Brain pericyte (primary cell): ENCODE data around the gene SPIRE2.
"Not testable (repeated sequence)": the region's sequence is repeated elsewhere in the genome, so short reads cannot be mapped to it uniquely, and the experiment has no call there.

Experiments used
- DNase-seq: peaks from one replicate; pipeline ENCODE4 v3.0.0-alpha.2; 2012; ENCODE audit warnings: low read depth, low spot score

The SPIRE2 gene

DNA sequence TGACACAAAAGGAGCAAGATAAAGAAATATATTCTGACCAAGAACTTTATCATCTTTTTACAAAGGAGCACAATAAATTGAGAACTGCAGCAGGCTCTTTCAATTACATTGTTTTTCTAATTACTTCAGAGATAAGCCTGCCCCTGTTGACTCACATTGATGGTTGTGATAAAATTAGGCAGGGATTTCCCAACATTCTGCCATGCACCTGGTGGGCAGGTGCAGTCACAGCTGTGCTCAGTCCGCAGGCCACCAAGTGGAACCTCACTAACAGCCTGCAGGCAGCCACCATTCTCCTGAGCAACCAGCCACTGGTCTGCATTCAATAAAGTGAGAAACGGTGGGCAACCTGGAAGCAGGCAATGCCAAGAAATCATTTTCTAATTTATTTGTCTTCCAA is 17.0 kb upstream of the SPIRE2 start:
- no peak for DNase-seq

DNA sequence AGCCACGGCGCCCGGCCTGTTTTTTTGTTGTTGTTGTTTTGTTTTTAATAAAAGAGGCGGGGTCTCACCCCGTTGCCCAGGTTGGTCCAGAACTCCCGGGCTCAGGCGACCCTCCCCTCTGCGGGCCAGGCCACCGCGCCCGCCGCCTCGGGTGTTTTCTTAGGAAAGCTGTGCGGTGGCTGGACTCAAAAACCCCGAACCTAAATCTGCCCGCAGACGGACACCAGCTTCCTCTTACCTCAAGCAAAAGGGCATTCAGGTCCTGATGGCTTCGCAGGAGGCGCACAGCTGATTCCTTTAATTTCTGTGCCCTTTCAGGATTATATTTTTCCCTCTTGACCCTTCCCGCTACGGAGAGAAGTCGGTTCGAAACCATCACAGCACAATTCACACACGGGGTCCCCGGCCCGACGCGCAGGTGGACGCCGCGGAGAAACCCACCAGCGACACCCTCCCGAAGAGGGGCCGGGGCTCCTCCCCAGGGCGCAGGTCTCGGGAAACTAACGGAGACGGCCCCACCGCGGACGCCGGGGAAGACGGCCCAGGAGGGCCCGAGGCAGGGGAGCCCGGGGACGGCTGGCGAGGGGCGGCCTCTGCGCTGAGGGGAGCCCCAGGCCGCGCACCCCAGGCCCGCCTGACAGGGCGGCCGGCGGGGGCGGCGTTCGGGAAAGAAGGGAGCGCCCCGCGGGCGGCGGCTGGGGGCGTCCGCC is 12.5 kb upstream of the SPIRE2 start:
- DNase-seq = no peak

DNA sequence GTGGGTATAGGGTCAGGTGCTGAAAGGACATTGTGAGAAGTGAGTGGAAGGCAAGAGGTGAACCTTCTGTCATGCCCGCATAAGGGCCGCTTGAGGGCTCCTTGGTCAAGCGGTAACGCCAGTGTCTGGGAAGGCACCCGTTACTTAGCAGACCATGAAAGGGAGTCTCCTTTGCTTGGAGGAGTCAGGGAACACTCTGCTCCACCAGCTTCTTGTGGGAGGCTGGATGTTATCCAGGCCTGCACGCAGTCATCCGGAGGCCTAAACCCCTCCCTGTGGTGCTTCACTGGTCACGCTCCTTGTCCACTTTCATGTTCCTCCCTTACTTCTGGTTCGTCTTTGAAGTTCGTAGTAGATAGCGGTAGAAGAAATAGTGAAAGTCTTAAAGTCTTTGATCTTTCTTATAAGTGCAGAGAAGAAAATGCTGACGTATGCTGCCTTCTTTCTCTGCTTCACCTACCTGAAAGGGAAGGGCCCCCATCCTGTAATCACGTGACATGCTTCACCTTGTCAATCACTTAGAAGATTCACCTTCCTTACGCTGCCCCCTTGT is 9.3 kb upstream of the SPIRE2 start:
- not testable (repeated sequence) for DNase-seq

DNA sequence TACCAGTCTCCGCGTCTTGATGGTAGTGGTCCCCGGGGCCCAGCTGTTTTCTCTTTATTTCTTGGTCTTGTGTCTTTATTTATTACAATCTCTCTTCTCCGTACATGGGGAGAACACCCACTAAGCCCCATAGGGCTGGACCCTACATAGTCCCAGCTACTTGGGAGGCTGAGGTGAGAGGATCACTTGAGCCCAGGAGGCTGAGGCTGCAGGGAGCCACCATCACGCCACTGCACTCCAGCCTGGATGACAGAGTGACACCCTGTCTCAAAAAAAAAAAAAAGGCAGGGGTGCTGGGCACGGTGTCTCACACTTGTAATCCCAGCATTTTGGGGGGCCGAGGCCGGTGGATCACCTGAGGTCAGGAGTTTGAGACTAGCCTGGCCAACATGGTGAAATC is 8.8 kb upstream of the SPIRE2 start:
- not testable (repeated sequence) for DNase-seq

DNA sequence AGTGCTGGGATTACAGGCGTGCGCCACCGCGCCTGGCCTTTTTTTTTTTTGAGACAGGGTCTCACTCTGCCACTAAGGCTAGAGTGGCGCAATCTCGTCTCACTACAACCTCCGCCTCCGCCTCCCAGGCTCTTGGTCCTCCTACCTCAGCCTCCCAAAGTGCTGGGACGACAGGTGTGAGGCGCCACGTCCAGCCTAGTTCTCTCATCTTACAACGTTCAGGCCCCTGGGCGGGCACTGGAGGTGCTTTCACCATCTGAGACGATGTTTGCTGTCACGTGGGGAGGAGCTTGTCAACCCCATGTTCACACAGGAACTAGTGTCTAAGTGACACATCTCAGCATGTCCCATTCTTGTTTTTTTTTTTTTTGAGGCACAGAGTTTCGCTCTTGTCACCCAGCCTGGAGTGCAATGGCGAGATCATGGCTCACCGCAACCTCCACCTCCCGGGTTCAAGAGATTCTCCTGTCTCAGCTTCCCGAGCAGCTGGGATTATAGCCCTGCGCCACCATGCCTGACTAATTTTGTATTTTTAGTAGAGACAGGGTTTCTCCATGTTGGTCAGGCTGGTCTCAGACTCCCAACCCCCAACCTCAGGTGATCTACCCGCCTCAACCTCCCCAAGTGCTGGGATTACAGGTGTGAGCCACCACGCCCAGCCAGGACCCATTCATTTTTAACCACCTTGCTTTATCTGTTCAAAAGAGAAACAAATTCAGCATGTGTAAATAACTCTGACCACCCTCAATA is 6.7 kb upstream of the SPIRE2 start:
- DNase-seq = no peak

DNA sequence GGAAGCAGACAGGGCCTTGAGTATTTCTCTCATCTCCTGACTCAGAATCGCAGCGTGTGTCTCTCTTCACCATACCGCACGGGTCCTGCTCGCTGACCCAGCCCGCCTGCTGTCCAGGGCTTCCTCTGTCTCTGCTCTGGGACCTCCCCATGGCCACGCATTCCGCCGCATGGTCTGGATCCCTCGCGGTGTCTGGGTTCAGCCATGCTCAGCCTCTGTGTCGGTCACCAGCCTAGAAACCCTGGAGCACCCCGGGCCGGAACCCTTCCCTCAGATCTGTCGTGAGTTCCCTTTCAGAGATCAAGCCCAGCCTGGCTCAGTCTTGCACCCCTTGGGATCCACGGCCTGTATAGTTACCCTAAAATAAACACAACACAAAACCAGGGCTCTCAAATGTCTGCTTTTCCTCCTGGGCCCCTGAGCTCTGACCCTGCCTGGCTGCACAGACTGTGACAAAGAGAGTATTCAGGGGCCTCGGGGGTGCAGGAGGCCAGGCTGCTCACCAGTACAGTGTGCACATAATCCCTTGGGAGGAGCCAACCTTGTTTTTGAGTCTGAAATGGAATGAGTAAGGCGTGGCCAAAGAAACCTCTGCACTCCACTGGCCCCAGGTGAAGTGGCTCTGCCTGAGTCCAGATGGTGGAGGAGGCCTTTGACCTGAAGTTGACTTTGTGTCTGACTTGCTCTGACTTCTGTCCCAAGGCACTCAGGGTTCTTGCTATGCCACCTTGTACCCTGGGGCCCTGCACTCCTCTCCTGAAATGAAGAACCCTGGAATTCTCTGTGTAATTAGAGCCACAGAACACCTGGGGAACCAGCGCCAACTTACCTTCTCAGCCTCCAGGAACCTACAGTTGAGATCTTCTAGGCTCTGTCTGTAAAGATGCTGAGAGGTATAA is 5.8 kb upstream of the SPIRE2 start:
- DNase-seq = no peak

DNA sequence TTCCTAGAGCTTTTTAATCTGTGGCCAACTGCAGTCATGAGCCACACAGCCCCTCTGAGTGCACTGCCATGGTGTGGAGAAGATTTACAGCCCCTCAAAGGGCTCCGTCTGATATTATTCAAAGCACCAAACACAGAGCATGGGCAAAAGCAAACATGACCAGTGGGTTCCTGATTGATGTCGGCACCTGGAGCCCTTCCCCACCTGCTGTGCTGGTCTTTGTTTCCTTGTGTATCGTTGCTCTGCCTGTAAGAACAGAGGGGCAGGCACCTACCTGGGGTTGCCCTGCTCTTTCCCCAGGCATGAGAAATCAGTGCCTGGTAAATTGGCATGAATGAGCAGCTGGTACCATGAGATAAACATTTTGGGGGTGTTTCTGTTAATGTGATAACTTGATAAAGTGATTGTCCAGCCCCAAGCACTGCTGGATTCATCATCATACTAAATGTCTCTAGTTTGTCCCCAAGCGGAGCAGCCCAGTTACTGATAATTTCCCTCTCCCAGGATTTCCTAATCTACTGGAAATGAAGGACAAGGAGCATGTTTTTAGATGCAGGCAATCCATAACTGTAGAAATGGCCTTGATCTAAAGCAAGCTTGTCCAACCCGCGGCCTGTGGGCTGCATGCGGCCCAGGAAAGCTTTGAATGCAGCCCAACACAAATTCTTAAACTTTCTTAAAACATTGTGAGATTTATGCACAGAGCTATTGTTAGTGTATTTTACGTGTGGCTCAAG is 5.0 kb upstream of the SPIRE2 start:
- DNase-seq = no peak

DNA sequence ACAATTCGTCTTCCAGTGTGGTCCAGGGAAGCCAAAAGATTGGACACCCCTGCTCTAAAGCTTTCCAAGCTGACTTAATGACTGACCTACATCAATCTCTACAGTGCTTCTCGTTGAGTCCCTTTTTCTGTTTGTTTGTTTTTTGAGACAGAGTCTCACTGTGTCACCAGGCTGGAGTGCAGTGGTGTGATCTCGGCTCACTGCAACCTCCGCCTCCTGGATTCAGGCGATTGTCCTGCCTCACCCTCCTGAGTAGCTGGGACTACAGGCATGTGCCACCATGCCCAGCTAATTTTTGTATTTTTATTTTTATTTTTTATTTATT is 4.5 kb upstream of the SPIRE2 start:
- not testable (repeated sequence) for DNase-seq

DNA sequence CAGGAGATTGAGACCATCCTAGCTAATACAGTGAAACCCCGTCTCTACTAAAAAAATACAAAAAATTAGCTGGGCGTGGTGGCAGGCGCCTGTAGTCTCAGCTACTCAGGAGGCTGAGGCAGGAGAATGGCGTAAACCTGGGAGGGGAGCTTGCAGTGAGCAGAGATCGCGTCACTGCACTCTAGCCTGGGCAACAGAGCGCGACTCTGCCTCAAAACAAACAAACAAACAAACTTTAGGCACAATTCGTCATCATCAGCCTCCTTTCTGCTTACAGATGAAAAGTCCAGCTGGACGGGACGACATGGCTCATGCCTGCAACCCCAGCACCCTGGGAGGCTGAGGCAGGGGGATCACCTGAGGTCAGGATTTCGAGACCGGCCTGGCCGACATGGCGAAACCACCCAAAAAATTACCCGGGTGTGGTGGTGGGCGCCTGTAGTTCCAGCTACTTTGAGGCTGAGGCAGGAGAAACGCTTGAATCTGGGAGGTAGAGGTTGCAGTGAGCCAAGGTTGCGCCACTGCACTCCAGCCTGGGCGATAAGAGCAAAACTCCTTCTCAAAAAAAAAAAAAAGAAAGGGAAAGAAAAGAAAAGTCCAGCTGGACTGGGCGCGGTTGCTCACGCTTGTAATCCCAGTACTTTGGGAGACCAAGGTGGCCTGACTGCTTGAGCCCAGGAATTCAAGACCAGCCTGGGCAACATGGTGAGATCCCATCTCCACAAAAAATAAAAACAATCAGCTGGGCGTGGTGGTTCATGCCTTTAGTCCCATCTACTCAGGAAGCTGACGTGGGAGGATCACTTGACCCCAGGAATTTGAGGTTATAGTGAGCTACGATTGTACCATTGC is 1.5 kb upstream of the SPIRE2 start:
- no peak for DNase-seq

DNA sequence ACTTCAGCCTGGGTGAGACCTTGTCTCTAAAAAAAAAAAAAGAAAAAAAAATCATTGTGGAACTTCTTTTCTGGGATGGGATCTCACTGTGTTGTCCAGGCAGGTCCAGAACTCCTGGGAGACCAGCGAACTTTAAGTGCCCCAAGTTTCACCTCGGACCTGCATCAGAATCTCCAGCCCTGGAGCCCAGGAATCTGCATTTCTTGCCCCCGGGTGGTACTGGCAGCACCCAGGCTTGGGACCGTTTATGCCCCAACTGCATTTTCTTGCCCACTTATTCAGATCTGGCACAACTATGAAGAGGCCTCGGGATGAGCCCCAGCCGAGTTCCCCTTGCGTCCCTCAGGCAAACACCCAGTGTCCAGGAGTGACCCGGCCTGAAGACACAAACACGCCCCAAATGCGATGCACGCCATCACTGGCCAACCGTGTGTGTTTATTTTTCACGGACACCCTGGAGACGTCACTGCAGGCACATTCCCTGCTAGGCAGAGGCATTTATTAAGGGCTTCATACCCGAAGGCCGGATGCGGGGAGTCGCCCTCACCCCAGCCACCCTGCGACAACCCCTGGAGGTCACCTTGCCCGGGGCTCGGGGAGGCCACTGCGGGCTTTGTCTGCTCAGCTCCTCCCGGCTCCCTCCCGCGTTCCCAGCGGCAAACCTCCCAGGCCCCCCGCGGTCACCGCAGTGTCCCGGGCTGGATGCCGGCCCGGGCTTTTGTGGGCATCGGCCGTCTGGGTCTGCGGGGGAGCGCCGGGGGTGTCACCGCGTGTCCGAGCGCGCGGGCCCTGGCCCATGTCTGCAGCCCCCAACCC is 684 bp upstream of the SPIRE2 start:
- DNase-seq = no peak

DNA sequence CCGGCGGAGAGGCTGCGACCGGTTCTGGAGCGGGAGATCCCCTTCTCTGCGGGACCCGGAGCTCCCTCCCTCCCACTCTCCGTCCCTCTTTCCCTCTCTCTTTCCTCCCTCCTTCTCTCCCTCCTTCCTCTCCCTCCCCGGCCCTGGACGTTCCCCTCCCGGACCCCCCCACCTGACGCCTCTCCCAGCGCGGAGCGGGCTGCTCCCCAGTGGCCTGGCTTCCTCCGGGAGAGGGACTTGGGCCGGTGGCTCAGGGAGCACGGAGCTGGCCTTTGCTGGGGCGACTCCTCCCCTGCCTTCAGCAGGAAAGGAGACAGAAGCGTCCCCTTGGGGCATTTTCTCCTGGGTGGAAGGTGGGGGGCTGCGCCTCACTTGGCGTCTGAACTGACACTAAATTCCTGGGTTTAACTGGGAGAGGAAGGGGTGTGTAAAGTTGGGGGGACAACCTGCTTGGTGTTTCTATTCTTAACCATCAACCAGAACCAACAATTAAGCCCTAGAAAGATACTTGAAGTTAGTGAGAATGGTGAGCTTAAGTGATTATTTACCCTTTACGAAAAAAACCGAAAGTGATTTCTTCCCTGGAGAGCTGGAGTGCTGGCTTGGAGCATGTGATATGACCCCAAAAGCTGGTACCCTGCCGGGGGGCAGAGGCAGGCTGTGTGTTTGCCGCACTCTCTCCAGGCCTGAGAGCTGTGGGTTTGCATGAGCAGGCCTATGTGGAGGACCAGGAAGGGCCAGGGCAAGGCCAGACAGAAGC is 775 bp downstream of the SPIRE2 start:
- no peak for DNase-seq

DNA sequence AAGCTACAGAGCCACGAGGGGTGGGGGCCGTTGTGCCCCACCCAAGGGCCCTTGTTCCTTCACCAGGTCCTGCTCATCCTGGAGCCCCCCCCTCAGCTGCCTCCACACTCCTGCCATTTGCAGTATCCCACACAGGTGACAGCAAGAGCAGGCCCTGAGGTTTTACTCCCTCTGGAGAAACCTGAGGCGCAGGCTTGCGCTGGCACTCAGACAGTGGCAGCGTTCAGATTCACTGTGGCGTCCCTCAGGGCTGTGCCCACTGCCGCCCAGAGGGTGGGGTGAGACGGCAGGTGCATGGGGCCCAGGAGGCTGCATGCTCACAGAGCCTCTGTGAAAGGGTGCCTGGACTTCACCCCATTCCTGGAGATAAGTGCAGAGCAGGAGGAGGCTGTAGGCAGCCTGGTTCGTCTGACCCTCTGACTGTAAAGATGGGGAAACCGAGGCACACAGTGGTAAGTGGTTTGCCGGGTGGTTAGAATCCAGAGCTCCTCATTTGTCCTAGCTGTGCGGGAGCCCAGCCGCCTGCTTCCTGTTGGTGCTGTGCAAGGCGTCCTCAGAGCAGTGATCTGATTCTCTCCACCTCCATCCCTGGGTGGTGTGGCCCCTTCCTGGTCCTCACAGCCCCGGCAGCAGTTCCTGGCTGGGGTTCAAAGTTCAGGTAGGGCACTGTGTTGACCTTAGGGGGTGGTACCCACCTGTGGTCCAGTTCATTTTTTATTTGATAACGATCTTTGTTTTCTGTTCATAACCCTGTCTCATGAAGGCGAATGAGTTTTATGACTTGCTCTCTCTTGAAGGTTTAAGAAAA is 1.6 kb downstream of the SPIRE2 start:
- DNase-seq = no peak

DNA sequence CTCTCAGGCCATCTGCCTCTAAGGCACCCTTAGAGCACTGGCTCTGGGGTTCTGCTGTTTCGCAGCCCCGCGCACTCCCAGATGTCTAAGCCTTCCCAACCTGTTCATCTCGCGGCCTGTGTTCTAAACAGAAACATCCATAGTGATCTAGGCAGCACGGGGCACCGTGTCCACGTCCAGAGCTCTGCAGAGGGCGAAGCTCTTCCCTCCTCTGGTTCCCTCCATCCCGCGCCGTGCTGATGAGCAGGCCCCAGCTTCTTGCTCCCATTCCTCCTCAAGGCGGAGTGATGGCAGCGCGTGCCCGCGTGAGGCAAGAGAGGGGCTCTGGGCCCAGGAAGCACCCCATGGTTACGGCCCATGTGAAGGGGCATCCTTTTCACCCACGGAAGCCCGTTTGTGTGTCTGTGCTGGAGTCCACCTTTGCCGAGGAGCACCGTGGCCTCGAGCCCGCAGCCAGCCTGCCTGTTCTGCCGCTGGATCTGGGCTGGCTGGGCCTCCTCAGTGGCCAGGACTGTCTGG is 3.6 kb downstream of the SPIRE2 start:
- DNase-seq = no peak

DNA sequence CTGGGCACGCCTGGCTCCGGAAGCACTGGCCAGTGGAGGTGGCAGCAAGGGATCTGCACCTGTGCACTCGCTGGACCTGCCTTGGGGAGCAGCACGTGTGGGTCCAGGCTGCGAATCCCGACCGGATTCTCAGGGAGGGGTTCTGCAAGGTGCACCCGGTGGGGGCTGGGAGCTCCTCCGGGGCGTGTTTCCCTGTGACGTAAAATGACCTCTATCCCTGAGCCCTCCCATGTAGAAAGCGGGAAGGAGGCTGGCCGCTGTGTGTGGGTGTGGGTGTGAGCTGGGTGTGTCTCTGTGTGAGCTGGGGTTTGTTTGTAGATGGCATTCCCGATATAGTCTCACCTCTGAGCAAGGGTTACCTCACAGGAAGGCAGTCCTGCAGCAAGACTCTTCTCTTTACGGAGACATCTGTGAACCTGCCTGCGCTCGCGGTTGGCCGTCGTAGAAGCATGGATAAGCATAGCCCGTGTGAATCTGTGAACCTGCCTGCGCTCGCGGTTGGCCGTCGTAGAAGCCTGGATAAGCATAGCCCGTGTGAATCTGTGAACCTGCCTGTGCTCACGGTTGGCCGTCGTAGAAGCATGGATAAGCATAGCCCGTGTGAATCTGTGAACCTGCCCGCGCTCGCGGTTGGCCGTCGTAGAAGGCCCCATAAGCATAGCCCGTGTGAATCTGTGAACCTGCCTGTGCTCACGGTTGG is 5.5 kb downstream of the SPIRE2 start:
- DNase-seq = not testable (repeated sequence)

DNA sequence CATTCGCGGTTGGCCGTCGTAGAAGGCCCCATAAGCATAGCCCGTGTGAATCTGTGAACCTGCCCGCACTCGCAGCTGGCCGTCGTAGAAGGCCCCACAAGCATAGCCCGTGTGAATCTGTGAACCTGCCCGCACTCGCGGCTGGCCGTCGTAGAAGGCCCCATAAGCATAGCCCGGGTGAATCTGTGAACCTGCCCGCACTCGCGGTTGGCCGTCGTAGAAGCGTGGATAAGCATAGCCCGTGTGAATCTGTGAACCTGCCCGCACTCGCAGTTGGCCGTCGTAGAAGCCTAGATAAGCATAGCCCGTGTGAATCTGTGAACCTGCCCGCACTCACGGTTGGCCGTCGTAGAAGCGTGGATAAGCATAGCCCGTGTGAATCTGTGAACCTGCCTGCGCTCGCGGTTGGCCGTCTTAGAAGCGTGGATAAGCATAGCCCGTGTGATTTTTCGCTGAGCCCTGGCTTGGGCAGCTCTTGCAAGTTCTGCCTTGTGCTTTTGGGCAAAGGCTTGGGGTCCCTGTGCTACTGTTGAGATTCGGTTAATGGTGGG is 6.6 kb downstream of the SPIRE2 start:
- not testable (repeated sequence) for DNase-seq

DNA sequence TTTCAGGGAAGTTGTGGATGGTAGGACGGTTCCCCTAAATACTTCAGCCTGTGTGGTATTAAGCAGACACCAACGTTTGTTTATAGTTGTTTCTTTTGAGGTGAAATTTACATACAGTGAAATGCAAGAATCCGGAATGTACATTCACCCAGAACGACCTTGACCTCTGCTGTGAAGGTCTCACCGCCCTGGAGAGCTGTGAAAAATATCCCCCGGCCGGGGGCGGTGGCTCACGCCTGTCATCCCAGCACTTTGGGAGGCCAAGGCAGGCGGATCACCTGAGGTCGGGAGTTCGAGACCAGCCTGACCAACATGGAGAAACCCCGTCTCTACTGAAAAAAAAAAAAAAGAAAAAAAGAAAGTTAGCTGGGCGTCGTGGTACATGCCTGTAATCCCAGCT is 8.2 kb downstream of the SPIRE2 start:
- DNase-seq = not testable (repeated sequence)

DNA sequence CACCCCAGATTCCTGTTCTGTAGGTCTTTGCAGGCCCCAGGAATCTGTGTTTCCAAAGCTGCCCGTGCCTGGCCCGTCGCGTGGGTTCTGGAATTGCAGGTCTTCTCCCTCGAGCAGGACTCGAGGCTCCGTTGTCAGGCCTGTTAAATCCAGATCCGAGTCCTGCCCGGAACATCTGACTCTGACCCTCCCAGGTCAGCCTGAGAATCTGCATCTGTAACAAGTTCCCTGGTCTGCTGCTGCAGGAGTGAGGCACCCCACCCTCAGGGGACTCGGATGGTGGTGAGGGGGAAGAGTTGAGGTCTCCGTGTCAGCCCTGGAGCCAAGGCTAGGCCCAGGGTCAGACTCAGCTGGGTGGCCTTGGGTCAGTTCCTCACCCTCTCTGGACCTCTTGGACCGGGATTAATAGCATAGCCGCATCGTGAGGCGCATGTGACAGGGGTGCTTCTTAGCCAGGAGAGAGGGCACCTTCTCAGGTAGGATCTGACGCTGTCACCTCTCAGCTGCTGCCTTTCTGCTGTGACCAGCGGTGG is 8.8 kb downstream of the SPIRE2 start:
- no peak for DNase-seq
